Measurements from ENCODE around the gene GRM5. TPM values are rescaled to one million over a fixed set of nuclear protein-coding genes. Genes with fewer than 3 reads are reported as not detected.

GRM5 gene
- polyA plus RNA-seq, 2 donors: 0.02 TPM; not detected in 1

- Histone ChIP-seq H3K4me3 (ENCODE audit: low read depth in 1 of 2, low read length in 2 of 2) (no peak overlapping the region), H3K4me1 (ENCODE audit: control insufficient read depth in 2 of 2, insufficient read depth in 2 of 2, low read length in 1 of 2) (no peaks in the 10 kb centered on the region), H3K36me3 (ENCODE audit: control insufficient read depth in 2 of 2, insufficient read depth in 2 of 2, low read length in 1 of 2) (no peaks in the 10 kb centered on the region), H3K27me3 (ENCODE audit: control insufficient read depth in 1 of 2, insufficient read depth in 2 of 2, low read length in 2 of 2) (no peaks in the 10 kb centered on the region), H3K9me3 (ENCODE audit: control insufficient read depth in 2 of 2, insufficient read depth in 1 of 2, low read depth in 1 of 2, low read length in 1 of 2) (no peaks in the 10 kb centered on the region), H3K27ac (ENCODE audit: low read depth in 2 of 2, low read length in 1 of 2) (no peak overlapping the region)
- 34 to 36% methylated on average over 5 of the region's 5 CpGs for WGBS, 2 donors
Observed at GRCh38 chr11:88618327-88619070, 447.3 kb downstream of the GRM5 start.

DNA sequence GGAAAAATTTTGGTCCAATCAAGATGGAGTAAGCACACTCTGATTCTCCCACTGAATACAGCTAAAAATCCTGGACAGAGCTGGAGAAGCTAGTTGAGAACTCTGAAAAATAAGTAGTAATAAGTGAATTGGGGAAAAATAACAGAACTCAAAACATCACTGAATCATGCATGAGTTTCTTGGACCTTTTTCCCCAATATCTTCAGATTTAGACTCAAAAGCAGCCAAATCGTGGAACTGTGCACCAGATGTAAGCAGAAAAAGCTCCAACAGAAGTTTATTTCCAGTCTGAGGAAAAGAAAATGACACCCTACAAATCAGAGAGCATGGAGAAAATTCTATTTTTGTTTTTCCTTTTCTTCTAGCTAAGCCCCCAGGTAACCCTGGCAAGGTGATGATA lies 448.6 kb downstream of the GRM5 start:
- Histone ChIP-seq H3K27me3 (ENCODE audit: control insufficient read depth in 1 of 2, insufficient read depth in 2 of 2, low read length in 2 of 2) (no peaks in the 10 kb centered on the region), H3K4me3 (ENCODE audit: low read depth in 1 of 2, low read length in 2 of 2) (no peak overlapping the region), H3K36me3 (ENCODE audit: control insufficient read depth in 2 of 2, insufficient read depth in 2 of 2, low read length in 1 of 2) (no peaks in the 10 kb centered on the region), H3K4me1 (ENCODE audit: control insufficient read depth in 2 of 2, insufficient read depth in 2 of 2, low read length in 1 of 2) (no peaks in the 10 kb centered on the region), H3K9me3 (ENCODE audit: control insufficient read depth in 2 of 2, insufficient read depth in 1 of 2, low read depth in 1 of 2, low read length in 1 of 2) (no peaks in the 10 kb centered on the region), H3K27ac (ENCODE audit: low read depth in 2 of 2, low read length in 1 of 2) (no peak overlapping the region)
- WGBS, 2 donors: 58 to 65% methylated on average over 1 of the region's 1 CpG

DNA sequence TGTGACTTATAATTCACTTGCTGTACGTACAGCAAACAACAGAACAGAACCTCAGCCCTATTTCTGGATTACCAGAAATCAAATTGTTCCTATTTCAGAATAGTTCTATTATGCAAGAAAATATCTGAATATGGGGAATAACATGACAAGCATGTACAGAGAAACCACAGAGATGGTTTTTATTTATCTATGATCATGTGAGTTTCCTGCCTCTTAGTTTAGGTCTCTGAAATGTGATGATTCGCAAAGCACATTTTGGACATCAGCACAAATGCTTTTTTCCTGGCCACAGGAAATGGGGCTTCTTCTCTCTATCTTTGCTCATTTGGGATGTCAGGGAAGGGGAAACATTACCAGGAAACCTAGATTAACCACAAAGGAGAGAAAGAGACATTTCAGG lies 461.5 kb downstream of the GRM5 start:
- WGBS, 2 donors: 81 to 87% methylated on average over 2 of the region's 2 CpGs

DNA sequence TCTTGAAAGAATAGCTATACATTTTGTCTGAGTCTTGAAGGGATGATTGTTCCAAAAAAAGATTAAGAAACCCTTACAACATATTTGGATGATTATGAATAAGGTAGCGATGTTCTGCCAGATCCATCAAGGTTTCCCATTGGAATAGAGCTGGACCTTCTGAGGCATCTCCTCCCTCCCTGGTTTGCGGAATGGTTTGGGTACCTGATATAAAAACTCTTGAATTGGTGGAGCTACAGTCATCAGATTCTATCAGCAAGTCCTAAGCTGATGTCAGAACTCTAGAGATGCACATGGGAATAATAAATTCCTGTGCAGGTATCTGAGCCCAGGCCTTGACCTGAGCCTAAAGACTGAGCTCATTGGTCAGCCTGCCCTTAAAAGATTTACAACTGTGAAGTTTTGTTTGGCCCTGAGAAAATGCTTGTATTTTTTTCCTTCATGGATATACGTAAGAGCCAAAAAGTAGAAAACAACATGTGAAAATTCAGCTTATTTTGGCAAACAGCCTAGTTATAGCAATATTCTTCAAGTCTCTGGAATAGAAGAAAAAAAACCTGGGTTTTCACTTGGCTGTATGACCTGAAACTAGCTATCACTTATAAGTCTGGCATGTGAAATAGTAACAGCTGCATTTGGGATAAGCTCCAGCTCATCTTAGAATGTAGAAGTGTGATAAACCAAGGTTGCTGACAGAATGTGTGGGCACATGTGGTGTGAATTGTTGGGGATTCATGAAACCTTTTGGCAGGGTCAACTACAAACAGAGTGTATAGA lies 462.5 kb downstream of the GRM5 start:
- no peak overlapping the region for H3K4me3 ChIP-seq (ENCODE audit: low read depth in 1 of 2, low read length in 2 of 2)
- H3K27ac ChIP-seq (ENCODE audit: low read depth in 2 of 2, low read length in 1 of 2): no peak overlapping the region
- H3K36me3 ChIP-seq (ENCODE audit: control insufficient read depth in 2 of 2, insufficient read depth in 2 of 2, low read length in 1 of 2): no peaks in the 10 kb centered on the region
- H3K9me3 ChIP-seq (ENCODE audit: control insufficient read depth in 2 of 2, insufficient read depth in 1 of 2, low read depth in 1 of 2, low read length in 1 of 2): no peaks in the 10 kb centered on the region
- no peaks in the 10 kb centered on the region for H3K4me1 ChIP-seq (ENCODE audit: control insufficient read depth in 2 of 2, insufficient read depth in 2 of 2, low read length in 1 of 2)
- 76 to 79% methylated on average over 3 of the region's 3 CpGs for WGBS, 2 donors
- no peaks in the 10 kb centered on the region for H3K27me3 ChIP-seq (ENCODE audit: control insufficient read depth in 1 of 2, insufficient read depth in 2 of 2, low read length in 2 of 2)

More for the DNA sequence above, 461.5 kb downstream of the GRM5 start:
- no peak overlapping the region for H3K4me3 ChIP-seq (ENCODE audit: low read depth in 1 of 2, low read length in 2 of 2)
- no peaks in the 10 kb centered on the region for H3K4me1 ChIP-seq (ENCODE audit: control insufficient read depth in 2 of 2, insufficient read depth in 2 of 2, low read length in 1 of 2)
- no peaks in the 10 kb centered on the region for H3K27me3 ChIP-seq (ENCODE audit: control insufficient read depth in 1 of 2, insufficient read depth in 2 of 2, low read length in 2 of 2)
- H3K27ac ChIP-seq (ENCODE audit: low read depth in 2 of 2, low read length in 1 of 2): no peak overlapping the region
- no peaks in the 10 kb centered on the region for H3K36me3 ChIP-seq (ENCODE audit: control insufficient read depth in 2 of 2, insufficient read depth in 2 of 2, low read length in 1 of 2)
- no peaks in the 10 kb centered on the region for H3K9me3 ChIP-seq (ENCODE audit: control insufficient read depth in 2 of 2, insufficient read depth in 1 of 2, low read depth in 1 of 2, low read length in 1 of 2)

DNA sequence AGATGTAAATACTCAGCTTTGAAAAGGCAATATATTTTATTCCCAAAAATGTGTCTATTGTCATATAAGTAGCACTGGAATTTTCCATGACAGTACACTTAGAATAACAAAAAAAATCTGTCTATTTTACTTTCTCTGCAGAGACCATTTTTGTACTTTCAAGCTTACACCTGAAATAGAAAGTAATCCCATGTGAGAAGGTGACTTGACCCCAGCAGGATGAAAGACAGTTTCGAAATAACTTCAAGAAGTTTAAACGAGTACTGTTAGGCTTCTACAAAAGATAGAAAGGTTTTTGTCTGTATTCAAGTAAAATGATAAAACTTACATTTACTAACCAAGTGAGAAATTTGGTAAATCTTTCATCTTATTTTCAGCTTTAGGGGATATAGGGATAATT lies 468.4 kb downstream of the GRM5 start:
- no peaks in the 10 kb centered on the region for H3K27me3 ChIP-seq (ENCODE audit: control insufficient read depth in 1 of 2, insufficient read depth in 2 of 2, low read length in 2 of 2)
- H3K9me3 ChIP-seq (ENCODE audit: control insufficient read depth in 2 of 2, insufficient read depth in 1 of 2, low read depth in 1 of 2, low read length in 1 of 2): no peaks in the 10 kb centered on the region
- WGBS, 2 donors: 56 to 58% methylated on average over 2 of the region's 2 CpGs
- no peaks in the 10 kb centered on the region for H3K36me3 ChIP-seq (ENCODE audit: control insufficient read depth in 2 of 2, insufficient read depth in 2 of 2, low read length in 1 of 2)
- no peak overlapping the region for H3K27ac ChIP-seq (ENCODE audit: low read depth in 2 of 2, low read length in 1 of 2)
- no peak overlapping the region for H3K4me3 ChIP-seq (ENCODE audit: low read depth in 1 of 2, low read length in 2 of 2)
- H3K4me1 ChIP-seq (ENCODE audit: control insufficient read depth in 2 of 2, insufficient read depth in 2 of 2, low read length in 1 of 2): no peaks in the 10 kb centered on the region

- WGBS, 2 donors: 68 to 73% methylated on average over 2 of the region's 2 CpGs
- no peaks in the 10 kb centered on the region for H3K27me3 ChIP-seq (ENCODE audit: control insufficient read depth in 1 of 2, insufficient read depth in 2 of 2, low read length in 2 of 2)
- no peaks in the 10 kb centered on the region for H3K4me1 ChIP-seq (ENCODE audit: control insufficient read depth in 2 of 2, insufficient read depth in 2 of 2, low read length in 1 of 2)
- H3K9me3 ChIP-seq (ENCODE audit: control insufficient read depth in 2 of 2, insufficient read depth in 1 of 2, low read depth in 1 of 2, low read length in 1 of 2): no peaks in the 10 kb centered on the region
- no peaks in the 10 kb centered on the region for H3K36me3 ChIP-seq (ENCODE audit: control insufficient read depth in 2 of 2, insufficient read depth in 2 of 2, low read length in 1 of 2)
- H3K27ac ChIP-seq (ENCODE audit: low read depth in 2 of 2, low read length in 1 of 2): no peak overlapping the region
- H3K4me3 ChIP-seq (ENCODE audit: low read depth in 1 of 2, low read length in 2 of 2): no peak overlapping the region
Observed at GRCh38 chr11:88596786-88597185, 469.0 kb downstream of the GRM5 start.

DNA sequence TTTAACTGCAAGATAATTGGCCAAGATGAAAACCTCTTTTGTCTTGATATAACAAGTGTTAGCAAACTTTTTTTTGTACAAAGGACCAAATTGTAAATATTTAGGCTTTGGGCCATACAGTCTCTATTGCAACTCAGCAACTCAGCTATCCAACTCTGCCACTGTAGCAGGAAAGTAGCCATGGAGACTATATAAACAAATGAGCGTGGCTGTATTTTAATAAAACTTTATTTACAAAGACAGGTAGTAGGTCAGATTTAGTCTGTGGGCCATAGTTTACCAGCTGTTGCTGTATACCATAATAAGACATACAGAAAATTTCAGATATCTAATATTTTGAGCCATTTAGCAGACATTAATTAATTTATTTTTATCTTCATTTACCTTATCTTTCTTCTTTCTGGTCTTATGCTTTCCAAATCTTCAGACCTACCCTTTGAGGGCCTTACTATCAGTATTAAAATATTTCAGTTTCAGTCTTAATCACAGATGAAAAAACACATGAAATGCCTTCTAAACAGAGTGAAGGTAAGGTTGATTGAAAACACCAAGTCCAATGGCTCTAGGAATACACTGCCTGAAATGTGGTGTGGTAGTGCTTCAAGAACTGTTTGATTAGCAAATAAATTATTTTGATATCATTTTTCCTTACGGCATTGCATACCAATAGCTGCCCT lies 471.4 kb downstream of the GRM5 start:
- Histone ChIP-seq H3K4me3 (ENCODE audit: low read depth in 1 of 2, low read length in 2 of 2) (no peak overlapping the region), H3K27ac (ENCODE audit: low read depth in 2 of 2, low read length in 1 of 2) (no peak overlapping the region), H3K4me1 (ENCODE audit: control insufficient read depth in 2 of 2, insufficient read depth in 2 of 2, low read length in 1 of 2) (no peaks in the 10 kb centered on the region), H3K9me3 (ENCODE audit: control insufficient read depth in 2 of 2, insufficient read depth in 1 of 2, low read depth in 1 of 2, low read length in 1 of 2) (no peaks in the 10 kb centered on the region), H3K27me3 (ENCODE audit: control insufficient read depth in 1 of 2, insufficient read depth in 2 of 2, low read length in 2 of 2) (no peaks in the 10 kb centered on the region), H3K36me3 (ENCODE audit: control insufficient read depth in 2 of 2, insufficient read depth in 2 of 2, low read length in 1 of 2) (no peaks in the 10 kb centered on the region)
- WGBS, 2 donors: 65 to 70% methylated on average over 2 of the region's 2 CpGs

DNA sequence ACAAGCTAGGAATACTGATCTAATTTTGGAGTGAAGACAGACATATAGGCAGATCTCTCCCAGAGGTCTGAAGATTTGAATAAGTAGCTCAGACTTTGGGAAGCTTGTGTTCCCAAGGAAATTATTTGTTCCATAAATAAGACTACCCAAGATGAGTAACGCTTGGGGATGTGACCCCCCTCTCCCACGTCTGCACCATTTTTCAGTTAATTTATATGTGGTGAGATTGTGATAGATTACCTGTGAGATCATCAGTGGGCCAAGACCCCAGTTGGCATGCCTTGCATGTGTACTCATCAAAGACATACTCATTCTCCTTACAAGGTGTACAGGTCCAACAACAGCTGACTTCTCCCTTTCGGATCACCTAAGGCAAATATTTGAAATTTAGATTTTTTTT lies 475.4 kb downstream of the GRM5 start:
- WGBS, 2 donors: 67 to 72% methylated on average over 3 of the region's 3 CpGs
- H3K27me3 ChIP-seq (ENCODE audit: control insufficient read depth in 1 of 2, insufficient read depth in 2 of 2, low read length in 2 of 2): no peaks in the 10 kb centered on the region
- no peaks in the 10 kb centered on the region for H3K4me1 ChIP-seq (ENCODE audit: control insufficient read depth in 2 of 2, insufficient read depth in 2 of 2, low read length in 1 of 2)

GRCh38 chr11:88583251-88583650 lies 482.5 kb downstream of the GRM5 start:
- Histone ChIP-seq H3K4me3 (ENCODE audit: low read depth in 1 of 2, low read length in 2 of 2) (no peak overlapping the region), H3K27ac (ENCODE audit: low read depth in 2 of 2, low read length in 1 of 2) (no peak overlapping the region), H3K9me3 (ENCODE audit: control insufficient read depth in 2 of 2, insufficient read depth in 1 of 2, low read depth in 1 of 2, low read length in 1 of 2) (no peaks in the 10 kb centered on the region), H3K36me3 (ENCODE audit: control insufficient read depth in 2 of 2, insufficient read depth in 2 of 2, low read length in 1 of 2) (no peaks in the 10 kb centered on the region), H3K27me3 (ENCODE audit: control insufficient read depth in 1 of 2, insufficient read depth in 2 of 2, low read length in 2 of 2) (no peaks in the 10 kb centered on the region), H3K4me1 (ENCODE audit: control insufficient read depth in 2 of 2, insufficient read depth in 2 of 2, low read length in 1 of 2) (no peaks in the 10 kb centered on the region)
- WGBS, 2 donors: 68 to 75% methylated on average over 4 of the region's 4 CpGs

More for the DNA sequence above, 475.4 kb downstream of the GRM5 start:
- no peaks in the 10 kb centered on the region for H3K9me3 ChIP-seq (ENCODE audit: control insufficient read depth in 2 of 2, insufficient read depth in 1 of 2, low read depth in 1 of 2, low read length in 1 of 2)
- no peaks in the 10 kb centered on the region for H3K36me3 ChIP-seq (ENCODE audit: control insufficient read depth in 2 of 2, insufficient read depth in 2 of 2, low read length in 1 of 2)
- no peak overlapping the region for H3K4me3 ChIP-seq (ENCODE audit: low read depth in 1 of 2, low read length in 2 of 2)
- no peak overlapping the region for H3K27ac ChIP-seq (ENCODE audit: low read depth in 2 of 2, low read length in 1 of 2)

Data from esophagus (tissue), 2 donors.